Smooth muscle cell (in vitro differentiated cells): ENCODE results near the gene ZC3H4. TPM values are rescaled to one million over a fixed set of nuclear protein-coding genes. Genes with fewer than 3 reads are reported as not detected.

ENCODE experiments used
- DNase-seq: peaks from one replicate; lab custom pipeline; 2025; ENCODE audit not compliant: unreplicated experiment; lab: John Stamatoyannopoulos, UW
- H2AFZ ChIP-seq: fragments of 200-600 bp; sonication (generic); 2 replicates; pipeline ENCODE4 v1.6.0; 2016; ENCODE audit warnings: antibody characterized with exemption, low read depth, mild to moderate bottlenecking
- H3F3A ChIP-seq: fragments of 200-600 bp; sonication (generic); 2 replicates; pipeline ENCODE4 v1.6.0; 2017; ENCODE audit warnings: antibody characterized with exemption, low read depth
- H3K27ac ChIP-seq: fragments of 200-600 bp; sonication (generic); 2 replicates; pipeline ENCODE4 v1.5.1; 2016; ENCODE audit warnings: low read depth, mild to moderate bottlenecking
- H3K27me3 ChIP-seq: fragments of 200-600 bp; sonication (generic); 2 replicates; pipeline ENCODE4 v1.6.1; 2016; ENCODE audit warnings: low read depth, mild to moderate bottlenecking
- H3K36me3 ChIP-seq: fragments of 200-600 bp; sonication (generic); 2 replicates; pipeline ENCODE4 v1.5.1; 2016; ENCODE audit warnings: low read depth
- H3K4me1 ChIP-seq: fragments of 200-600 bp; sonication (generic); 2 replicates; pipeline ENCODE4 v1.5.1; 2016; ENCODE audit warnings: low read depth
- H3K4me2 ChIP-seq: fragments of 200-600 bp; sonication (generic); 2 replicates; pipeline ENCODE4 v1.6.0; 2016; ENCODE audit warnings: mild to moderate bottlenecking
- H3K4me3 ChIP-seq: fragments of 200-600 bp; sonication (generic); 2 replicates; pipeline ENCODE4 v1.5.1; 2016; ENCODE audit warnings: mild to moderate bottlenecking
- H3K79me2 ChIP-seq: fragments of 200-600 bp; sonication (generic); 2 replicates; pipeline ENCODE4 v1.6.0; 2016; ENCODE audit warnings: low read depth, mild to moderate bottlenecking
- H3K9ac ChIP-seq: fragments of 200-600 bp; sonication (generic); 2 replicates; pipeline ENCODE4 v1.6.0; 2016; ENCODE audit warnings: low read depth
- H3K9me3 ChIP-seq: fragments of 200-600 bp; sonication (generic); replicated peaks from 2 replicates; pipeline ENCODE4 v1.5.1; 2016; ENCODE audit warnings: low read depth
- H4K20me1 ChIP-seq: fragments of 200-600 bp; sonication (generic); 2 replicates; pipeline ENCODE4 v1.6.0; 2016; ENCODE audit warnings: low read depth
- WGBS: methylation state at CpG from one replicate; pipeline ENCODE4 v1.1.7; 2016; ENCODE audit warnings: low lambda C conversion rate; 5-methylcytosine and 5-hydroxymethylcytosine counted together
- polyA plus RNA-seq: library from polyadenylated mRNA; unstranded; fragments of >200 nt; fragmentation: Nextera tagmentation; extraction: Ambion mirVana; gene quantifications from 2 replicates; pipeline ENCODE4 v1.2.1, GENCODE V29; 2016
- total RNA-seq: library from RNA; depleted of rRNA; stranded (reverse); fragments of >200 nt; gene quantifications from 2 replicates; pipeline ENCODE4 v1.2.3, GENCODE V29; 2014
- TF ChIP-seq, protein P1 (sequence below): fragments of 200-600 bp; sonication (generic); IDR thresholded peaks from 2 replicates; pipeline ENCODE4 v1.5.1; 2017; ENCODE audit warnings: borderline replicate concordance, mild to moderate bottlenecking, antibody characterized with exemption; ENCODE audit not compliant: insufficient read depth, poor library complexity, severe bottlenecking

Gene ZC3H4
- total and polyA plus RNA-seq, 2 experiments from 2014 or later, result 1.9 to 9.3 TPM

DNA sequence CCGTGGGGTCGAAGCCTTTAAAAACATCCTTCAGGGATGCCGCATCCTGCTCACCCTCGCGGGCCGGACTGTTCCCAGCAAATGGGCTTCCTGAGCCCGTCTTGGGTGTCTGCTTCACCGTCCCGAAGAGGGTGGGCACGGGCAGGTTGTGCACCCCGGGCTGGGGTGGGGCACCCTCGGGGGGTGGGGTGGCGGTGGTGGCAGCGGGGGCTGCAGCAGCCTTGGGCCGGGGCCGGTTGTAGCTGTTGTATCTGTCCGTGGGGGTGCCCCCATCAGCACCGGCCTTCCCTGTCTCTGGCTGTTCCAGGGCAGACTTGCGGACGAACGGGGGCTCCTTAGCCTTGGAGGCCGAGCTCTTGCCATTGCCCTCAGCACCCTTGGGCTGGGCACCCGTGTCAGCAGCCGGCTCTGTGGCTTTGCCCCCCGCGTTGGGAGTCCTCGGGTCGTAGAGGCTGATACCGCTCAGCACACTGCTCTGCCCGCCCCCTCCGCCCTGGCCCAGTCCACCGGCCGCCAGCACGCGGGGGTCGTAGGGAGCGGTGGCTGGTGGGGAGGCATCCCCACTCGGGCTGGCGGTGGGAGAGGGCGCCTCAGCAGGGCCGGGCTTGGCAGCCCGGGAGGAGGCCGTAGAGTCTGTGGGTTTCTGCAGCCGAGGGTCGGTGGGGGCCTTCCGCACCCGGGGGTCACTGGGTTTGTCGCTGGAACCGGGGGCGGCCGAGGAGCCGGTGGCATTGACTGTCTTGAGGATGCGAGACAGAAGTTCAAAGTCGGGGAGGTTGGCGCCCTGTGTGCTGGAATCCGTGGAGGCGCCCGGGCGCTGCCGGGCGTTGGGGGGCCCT lies 47.0 kb downstream of the ZC3H4 start:
- Histone ChIP-seq H4K20me1 (peaks cover 38% of the 10 kb centered on the region), H3K4me2 (no peak overlapping the region), H3K9me3 (no peaks in the 10 kb centered on the region), H3K4me1 (no peaks in the 10 kb centered on the region), H3K36me3 (no peaks in the 10 kb centered on the region), H3K4me3 (no peak overlapping the region), H3K27ac (no peak overlapping the region), H3K9ac (no peak overlapping the region), H3K27me3 (no peaks in the 10 kb centered on the region), H3F3A (peaks cover 10% of the 10 kb centered on the region), H3K79me2 (no peaks in the 10 kb centered on the region), H2AFZ (no peak overlapping the region)
- 98% methylated on average over 48 of the region's 61 CpGs for WGBS
- TF ChIP-seq, protein P1, sequence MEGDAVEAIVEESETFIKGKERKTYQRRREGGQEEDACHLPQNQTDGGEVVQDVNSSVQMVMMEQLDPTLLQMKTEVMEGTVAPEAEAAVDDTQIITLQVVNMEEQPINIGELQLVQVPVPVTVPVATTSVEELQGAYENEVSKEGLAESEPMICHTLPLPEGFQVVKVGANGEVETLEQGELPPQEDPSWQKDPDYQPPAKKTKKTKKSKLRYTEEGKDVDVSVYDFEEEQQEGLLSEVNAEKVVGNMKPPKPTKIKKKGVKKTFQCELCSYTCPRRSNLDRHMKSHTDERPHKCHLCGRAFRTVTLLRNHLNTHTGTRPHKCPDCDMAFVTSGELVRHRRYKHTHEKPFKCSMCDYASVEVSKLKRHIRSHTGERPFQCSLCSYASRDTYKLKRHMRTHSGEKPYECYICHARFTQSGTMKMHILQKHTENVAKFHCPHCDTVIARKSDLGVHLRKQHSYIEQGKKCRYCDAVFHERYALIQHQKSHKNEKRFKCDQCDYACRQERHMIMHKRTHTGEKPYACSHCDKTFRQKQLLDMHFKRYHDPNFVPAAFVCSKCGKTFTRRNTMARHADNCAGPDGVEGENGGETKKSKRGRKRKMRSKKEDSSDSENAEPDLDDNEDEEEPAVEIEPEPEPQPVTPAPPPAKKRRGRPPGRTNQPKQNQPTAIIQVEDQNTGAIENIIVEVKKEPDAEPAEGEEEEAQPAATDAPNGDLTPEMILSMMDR, result no peak
- no peak for DNase-seq

DNA sequence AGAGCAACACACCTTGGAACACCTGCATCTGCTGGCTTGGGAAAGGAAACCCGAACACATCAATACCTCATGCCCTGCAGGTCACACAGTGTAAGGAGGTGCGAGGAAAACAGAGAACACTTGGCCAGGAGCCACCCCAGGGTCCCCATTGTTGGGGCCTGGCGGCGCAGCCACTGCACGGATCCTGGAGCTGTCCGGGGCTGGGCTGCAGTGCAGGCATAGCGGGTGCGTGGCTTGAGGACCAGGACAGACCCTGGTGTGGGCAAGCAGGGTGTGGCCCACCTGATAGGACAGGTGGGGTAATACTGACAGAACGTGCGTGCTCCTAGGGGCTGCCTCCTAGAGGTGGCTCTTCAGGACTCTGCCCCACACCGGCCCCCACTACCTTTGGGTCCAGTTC lies 48.3 kb downstream of the ZC3H4 start:
- over 99% methylated on average over 9 of the region's 11 CpGs for WGBS

DNA sequence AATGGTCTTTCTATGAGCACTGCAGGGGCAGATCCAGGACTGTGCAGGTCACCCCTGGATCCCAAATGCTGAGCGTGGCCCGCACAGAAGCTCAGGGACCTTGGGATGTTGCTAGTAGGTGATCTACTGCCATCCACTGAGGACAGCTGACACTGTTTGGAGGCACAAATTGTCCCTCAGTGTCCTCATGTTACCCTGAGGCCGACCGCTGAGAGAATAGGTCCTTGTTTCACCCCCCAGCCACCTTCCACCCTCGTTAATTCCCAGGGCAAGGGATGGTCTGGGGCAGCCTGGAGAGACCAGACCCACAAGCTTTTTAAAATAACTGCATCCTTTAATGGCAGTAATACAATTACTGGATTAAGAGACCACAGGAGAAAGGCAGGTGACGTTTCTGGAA lies 49.7 kb downstream of the ZC3H4 start:
- DNase-seq, result no peak
- Histone ChIP-seq H2AFZ (no peak overlapping the region), H3K79me2 (no peaks in the 10 kb centered on the region)

More for the DNA sequence above, 48.3 kb downstream of the ZC3H4 start:
- Histone ChIP-seq H3K4me1 (no peaks in the 10 kb centered on the region), H3K79me2 (no peaks in the 10 kb centered on the region), H3K27me3 (no peaks in the 10 kb centered on the region), H3F3A (peaks cover 10% of the 10 kb centered on the region), H2AFZ (no peak overlapping the region), H3K36me3 (no peaks in the 10 kb centered on the region), H3K4me3 (no peak overlapping the region), H4K20me1 (peaks cover 27% of the 10 kb centered on the region), H3K9ac (no peak overlapping the region), H3K9me3 (no peaks in the 10 kb centered on the region), H3K27ac (no peak overlapping the region), H3K4me2 (no peak overlapping the region)
- no peak for DNase-seq
- TF ChIP-seq, protein P1, result no peak

More for the DNA sequence above, 49.7 kb downstream of the ZC3H4 start:
- Histone ChIP-seq H3K9me3 (no peaks in the 10 kb centered on the region), H3K27me3 (no peaks in the 10 kb centered on the region), H3K9ac (no peak overlapping the region), H3K36me3 (no peaks in the 10 kb centered on the region), H3K27ac (no peak overlapping the region), H3F3A (peaks cover 10% of the 10 kb centered on the region), H3K4me1 (peaks cover under 1% of the 10 kb centered on the region), H4K20me1 (peaks cover 14% of the 10 kb centered on the region), H3K4me2 (no peak overlapping the region), H3K4me3 (no peak overlapping the region)
- WGBS, result 88% methylated on average over 6 of the region's 6 CpGs
- TF ChIP-seq, protein P1, result no peak
